Stimulated activated CD8-positive, alpha-beta memory T cell treated with anti-CD3 and anti-CD28 coated beads, Interleukin-7, amount 100 ng/mL, for 4 hours (primary cell): Measurements from ENCODE around the gene EDN1.

Experiments
- DNase-seq, 2 donors: peaks; one replicate each; pipeline ENCODE4 v3.0.0-alpha.2; 2020; ENCODE audit warnings: low read depth in 2 of 2

Gene EDN1

DNA sequence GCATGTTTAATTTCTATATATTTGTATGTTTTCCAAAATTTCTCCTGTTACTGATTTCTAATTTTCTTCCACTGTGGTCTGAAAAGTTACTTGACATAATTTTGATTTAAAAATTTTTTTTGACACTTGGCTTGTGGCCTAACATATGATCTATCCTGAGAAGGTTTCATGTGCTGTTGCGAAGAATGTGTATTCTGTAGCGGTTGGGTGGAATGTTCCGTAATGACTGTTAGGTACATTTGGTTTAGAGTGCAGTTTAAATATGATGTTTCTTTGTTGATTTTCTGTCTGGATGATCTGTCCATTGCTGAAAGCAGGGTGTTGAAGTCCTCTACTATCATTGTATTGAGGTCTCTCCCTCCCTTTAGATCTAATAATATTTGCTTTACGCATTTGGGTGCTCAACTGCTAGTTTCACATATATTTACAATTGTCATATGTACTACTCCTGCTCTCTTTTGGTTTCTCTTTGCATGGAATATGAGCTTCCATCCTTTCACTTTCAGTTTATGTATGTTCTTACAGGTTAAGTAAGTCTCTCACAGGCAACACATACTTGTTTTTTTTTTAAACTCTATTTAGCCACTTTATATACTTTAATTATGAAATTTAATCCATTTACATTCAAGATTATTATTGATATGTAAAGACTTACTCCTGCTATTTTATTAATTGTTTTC lies 19.5 kb upstream of the EDN1 start:
- DNase-seq: no peak

DNA sequence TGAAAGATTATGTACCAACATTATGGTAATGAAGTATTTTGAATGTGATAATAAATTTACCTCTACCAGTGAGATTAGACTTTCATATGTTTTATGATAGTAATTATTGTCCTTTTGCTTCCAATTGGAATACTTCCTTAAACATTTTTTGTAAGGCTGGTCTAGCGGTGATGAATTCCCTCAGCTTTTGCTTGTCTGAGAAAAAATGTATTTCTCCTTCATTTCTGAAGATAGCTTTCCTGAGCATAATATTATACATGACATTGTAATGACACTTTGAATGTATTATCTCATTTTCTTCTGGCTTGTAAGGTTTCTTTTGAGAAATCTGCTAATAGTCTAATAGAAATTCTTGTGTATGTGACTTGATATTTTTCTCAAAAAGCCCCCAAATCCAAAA lies 18.6 kb upstream of the EDN1 start:
- no peak for DNase-seq

DNA sequence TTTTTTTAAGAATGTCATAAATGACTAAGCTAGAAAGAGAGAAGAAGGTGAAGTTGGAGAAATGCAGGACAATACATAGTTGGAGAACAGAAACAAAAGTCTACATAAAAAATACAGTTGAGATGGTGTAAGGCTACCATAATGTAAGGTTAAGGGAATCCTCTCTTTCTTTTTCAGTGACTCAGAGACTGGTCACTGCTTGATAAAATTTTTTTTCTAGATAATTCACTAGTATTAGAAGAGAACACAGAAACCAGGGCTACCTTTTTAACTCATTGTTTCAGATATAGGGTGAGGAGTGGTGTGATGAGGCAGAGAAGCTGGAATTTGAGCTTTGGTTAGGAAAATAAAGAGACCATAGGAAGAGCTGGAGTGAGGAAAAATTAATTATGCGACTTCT lies 18.2 kb upstream of the EDN1 start:
- DNase-seq: no peak

DNA sequence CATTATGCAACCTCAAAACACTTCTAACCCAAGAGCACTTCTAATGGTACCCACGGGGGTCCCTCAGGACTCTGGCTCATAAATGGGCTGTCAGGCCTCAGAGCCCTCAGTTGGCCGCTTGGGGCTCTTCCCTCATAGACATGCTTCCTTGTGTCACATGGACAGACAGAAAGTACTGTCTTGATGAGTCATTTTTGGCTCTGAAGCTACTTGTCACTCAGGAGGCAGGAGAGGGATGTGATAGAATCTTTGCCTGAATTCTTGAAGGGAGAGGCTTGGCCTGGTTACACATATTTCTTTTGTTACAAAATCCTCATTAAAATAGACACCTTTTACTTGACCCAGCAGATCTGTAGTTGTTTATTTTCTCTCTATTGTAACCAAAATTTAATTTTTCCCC lies 15.1 kb upstream of the EDN1 start:
- no peak for DNase-seq

DNA sequence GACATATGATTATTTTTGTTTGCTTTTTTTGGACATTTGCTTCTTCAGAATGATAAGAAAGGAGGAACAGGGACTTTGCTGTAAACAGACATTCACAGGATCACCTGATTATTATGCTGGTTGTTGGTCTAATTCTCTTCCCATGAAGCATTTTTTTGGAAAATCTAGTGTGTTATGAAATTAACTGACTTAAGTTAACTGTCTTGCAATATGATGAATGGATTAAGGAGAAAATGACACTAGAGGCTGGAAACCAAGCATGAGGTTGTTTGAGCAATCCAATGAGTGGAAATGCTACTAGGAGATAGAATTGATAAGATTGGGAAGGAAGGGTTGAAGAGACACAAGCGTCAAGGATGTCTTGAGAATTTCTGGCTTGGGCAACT lies 13.2 kb upstream of the EDN1 start:
- DNase-seq: no peak

DNA sequence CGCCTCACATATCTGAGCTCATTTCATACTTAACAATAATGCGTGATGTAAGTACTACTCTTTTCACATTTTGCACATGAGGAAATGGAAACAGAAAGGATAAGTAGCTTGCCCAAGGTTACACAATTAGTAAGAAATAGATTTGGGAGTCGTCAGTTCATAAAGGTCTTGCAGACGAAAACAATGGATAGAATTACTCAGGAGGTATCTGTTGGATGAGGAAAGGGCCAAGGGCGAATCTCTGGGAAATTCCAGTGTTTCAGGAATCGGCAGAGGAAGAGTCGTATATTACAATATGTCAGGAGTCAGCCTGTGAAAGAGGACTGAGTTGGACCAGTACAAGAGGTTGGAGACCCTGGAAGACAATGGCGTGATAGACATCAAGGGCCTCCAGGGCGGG lies 12.8 kb upstream of the EDN1 start:
- no peak for DNase-seq

DNA sequence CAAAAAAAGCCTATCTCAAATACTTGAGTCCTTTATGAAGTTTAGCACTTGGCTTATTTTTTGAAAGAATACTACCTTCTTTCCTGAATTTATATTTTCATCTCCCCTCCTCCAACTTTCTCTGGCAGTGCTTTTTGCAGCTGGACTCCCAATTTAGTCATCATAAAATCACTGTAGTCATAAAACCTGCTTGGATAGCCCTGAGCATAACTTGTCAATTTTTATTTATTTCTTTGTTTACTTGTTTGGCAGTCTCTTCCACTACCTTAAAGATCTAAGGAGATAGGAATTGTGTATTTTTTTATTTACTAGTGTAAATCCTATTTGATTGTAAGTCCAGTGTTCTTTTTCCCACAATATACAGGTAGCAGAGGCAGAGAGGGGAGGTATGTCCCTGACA lies 11.2 kb upstream of the EDN1 start:
- DNase-seq: no peak

DNA sequence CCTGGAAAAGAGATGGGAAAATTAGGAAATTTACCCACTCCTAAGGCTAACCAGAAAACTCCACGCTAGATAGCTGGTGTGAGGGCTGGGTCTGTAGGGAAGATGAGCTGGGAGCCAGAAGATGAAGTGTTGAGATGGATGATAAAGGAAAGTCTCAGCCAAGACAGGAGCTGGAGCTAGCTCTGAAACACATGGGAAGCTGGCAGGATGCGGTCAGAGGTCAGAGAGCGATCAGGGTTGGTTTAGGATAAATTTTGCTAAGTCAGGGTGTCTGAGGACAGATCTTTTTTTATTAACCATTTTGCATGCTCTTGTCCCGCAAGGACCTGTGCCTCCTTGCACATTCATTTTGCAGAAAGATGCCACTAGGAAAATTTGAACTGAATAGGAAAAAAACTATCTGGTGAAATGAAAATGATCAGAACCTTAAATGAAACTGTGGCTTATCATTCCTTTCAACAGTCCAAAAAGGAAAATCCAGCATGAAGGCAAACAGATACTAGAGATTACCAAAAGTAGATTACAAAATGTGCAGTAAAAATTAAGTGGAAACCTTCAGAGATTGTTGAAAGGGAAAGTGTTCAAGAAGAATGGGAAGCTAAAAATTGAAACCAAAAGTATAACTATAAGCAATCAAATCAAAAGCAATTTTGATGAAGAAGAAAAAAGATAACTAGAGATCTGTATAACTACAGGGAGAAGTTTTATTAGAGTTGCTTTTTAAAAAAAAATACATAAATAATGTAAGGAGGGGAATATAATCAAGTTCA lies 10.7 kb upstream of the EDN1 start:
- DNase-seq: no peak

DNA sequence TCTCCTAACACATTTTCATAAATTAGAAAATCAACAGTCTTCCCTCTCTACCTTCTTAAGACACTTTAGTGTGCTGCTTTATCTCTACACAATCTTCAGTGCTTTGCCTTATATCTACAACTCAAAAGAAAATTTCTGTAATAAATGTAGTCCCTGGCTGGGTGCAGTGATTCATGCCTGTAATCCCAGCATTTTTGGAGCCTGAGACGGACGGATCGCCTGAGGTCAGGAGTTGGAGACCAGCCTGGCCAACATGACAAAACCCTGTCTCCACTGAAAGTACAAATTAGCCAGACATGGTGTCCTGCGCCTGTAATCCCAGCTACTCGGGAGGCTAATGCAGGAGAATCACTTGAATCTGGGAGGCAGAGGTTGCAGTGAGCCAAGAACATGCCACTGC lies 9.7 kb upstream of the EDN1 start:
- no peak for DNase-seq

DNA sequence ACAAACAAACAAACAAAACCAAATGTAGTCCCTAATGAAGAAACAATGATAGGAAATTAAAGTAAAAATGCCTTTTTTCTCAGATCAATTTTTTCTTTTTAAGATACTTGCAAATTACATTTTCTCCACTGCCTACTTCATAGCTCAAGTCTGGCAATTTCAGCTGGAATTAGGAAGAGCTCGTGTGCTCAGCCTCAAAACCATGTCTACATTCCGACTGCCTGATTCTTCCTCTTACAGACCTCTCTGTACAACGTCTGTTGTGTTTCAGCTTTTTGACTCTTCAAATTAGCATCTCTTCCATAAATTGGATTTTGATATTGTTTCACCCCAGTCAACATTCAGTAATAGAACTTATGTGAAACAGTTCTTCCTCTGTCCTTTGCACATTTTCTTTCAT lies 9.3 kb upstream of the EDN1 start:
- no peak for DNase-seq

DNA sequence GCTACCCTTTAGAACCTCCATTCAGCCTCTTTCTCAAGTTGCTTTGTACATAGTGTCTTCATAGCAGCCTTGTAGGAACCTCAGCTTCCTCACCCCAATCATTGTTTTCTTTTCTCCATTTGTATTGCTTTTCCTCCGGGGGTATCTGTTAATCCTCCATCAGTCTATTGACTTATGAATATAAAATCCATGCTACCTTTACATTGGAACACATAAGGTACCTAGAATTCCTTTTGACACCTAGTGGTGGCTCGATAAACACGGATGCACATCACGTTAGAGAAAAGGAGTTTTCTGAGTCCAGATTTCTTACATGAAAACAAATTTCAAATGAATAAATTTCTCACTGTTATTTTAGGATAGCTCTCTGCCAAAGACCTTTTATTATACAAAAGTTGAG lies 6.3 kb upstream of the EDN1 start:
- no peak for DNase-seq

DNA sequence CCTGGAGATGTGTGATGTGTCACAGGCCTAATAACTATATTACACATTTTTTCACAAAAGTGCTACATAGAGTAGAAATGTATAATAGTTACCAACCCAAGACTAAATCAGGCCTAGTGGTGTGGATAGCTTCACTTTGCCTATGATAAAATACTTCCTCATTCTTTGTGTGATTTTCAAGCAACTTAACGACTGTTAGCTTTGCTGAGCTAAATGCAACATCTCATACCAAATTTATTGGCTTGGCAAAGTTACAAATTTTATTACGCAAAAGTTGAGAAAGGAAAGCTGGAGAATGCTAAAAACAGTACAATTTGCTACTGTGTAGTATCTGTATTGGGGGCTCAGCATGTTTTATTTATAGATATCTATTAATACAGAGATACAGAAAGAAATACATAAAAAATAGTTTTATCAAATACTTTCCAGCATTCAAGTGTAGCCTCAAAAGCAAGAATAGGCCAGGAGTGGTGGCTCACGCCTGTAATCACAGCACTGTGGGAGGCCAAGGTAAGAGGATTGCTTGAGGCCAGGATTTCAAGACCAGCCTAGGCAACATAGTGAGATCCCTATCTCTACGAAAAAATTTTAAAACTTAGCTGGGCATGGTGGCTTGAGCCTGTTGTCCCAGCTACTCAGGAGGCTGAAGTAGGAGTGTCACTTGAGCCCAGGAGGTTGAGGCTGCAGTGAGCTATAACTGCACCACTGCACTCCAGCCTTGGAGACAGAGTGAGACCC lies 3.6 kb upstream of the EDN1 start:
- no peak for DNase-seq

DNA sequence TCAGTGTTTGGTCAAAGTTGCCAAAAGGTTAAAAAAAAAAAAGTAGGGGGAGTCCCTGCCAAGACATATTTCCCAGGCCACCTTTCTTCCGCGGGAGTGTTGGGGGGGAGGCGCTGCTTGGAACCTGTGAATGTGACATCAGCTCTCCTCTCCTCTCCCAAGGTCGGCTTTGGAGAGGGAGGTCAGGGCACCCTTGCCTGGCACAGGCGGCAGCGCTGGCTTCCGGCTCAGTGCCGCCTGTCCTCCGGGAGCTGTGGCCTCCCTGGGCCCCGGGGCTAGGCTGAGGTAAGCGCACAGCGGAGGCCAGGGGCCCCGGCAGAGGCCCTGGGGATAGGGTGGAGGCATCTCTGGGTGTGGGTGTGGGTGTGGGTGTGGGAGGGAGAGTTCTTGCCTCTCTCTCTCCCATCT lies 1.9 kb upstream of the EDN1 start:
- DNase-seq: no peak

DNA sequence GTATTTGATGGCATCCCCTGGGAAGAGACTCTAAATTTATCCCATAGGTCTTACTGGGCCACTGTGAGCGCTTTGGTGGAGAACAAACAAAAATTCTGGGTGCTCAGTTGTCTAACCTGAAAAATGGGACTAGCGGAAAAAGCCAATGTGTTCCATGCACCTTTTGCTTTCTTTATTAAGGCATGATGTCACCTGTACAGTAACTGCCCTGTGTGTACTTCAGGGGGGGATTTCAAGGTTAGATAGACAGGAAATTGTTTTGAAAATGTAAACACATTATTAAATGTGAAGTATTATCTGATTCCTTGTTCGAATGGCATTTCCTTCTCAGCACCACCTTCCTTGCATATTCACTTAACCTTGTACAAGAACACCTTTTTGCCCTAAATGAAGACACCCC lies 1.2 kb upstream of the EDN1 start:
- DNase-seq: no peak

DNA sequence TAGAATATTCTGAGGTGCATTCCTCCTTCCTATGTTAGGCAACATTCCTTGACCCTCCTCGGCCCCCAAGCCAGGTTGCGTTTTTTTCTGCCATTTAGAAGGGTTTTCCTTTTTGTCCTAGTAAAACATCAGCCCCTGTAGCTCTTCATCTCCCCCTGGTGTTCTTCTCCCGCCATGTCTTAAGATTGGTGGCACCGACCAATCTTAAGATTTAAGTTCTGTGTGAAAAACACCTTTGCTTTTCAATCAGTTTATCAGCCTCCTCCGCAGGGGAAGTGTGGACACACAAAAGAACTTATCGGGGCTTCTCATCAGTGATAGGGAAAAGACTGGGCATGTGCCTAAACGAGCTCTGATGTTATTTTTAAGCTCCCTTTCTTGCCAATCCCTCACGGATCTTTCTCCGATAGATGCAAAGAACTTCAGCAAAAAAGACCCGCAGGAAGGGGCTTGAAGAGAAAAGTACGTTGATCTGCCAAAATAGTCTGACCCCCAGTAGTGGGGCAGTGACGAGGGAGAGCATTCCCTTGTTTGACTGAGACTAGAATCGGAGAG lies 719 bp upstream of the EDN1 start:
- no peak for DNase-seq

DNA sequence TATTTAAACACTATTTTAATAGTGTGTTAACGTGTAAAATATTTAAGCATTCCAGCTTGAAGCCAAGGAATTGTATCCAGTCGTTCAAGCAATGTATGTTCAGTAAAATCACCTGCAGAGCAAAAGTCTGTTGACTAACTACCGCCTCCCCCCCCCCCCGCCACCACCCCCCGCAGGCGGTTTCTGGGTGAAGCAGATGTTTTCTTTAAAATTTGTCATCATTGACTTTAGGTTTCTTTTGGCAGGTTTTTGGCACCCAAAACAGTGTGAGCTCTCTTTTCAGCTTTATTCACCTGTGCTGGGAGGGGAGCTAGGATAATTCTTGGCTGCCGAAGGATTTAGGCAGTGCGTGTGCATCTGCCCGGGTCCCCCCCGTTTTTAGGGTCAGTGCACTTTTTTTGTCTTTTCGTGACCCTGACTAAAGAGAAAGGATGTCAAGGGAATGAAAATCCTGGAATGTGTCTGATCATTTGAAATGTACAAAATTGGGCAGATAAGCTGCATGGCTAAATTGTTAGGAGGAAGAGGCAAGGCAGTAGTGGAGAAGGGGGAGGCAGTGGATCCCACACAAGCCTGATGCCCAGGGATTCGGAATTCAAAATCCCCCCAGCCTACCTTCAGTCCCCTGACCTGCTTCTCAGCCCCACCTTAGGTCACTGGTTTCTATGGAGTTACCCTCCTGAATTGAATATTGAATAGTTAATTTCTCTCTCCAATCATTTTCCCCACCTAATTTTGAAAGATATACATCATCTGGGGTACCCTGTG lies 1.1 kb downstream of the EDN1 start:
- no peak for DNase-seq

DNA sequence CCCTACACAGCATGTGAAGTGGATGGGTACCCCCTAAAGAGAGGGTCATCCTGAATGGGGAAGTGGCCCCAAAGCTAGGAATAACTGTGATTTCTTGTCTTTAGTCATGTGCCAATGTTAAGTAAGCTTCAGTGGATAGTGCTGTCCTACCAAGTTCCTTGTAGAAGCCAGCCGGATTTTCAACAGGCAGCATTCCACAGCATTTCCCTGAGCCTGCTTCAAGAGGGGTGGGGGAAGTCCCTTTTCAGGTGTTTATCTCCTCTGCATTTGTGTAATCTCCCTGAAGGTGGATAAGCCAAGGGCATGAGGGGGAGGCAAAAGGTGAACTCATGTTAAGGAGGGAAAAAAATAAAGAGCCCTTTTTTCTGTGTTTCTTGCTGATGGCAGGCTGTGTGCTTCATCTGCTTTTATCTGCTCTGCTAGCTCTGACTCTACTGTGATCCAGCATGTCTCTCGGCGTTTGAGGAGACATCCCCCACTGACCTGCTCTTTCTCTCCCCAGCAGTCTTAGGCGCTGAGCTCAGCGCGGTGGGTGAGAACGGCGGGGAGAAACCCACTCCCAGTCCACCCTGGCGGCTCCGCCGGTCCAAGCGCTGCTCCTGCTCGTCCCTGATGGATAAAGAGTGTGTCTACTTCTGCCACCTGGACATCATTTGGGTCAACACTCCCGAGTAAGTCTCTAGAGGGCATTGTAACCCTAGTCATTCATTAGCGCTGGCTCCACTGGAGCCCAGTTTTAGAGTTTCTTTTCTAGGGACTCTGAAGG lies 1.9 kb downstream of the EDN1 start:
- DNase-seq: no peak

DNA sequence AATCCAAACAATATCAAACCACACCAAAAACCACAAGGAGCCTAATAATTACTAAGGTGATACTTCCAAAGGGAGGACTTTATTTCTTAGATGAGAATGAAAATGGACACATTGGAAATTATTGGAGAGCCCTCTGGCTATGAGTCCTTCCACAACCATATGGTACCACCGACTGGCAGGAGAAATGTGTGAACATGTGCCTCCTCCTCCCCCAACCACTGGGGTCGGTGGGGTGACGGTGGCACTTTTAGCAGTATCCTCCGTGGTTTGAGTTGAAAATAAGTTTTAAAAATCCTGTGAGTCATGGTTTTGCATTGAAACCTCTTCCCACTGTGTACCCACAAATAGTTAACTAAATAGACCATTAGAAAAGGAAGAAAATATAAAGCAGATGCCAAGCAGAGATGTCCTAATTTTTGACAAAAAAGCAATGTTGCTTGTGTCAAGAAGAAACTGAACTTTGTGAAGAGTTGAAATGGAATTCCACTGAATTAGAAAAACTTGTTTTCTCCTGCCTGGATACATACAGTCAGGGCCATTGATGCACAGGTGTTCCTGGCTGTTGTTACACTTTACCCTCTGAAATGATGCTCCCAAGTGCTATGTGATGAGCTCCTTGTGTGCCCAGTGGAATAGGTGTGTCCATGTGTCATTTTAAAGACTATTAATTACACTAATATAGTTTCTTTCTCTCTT lies 3.2 kb downstream of the EDN1 start:
- no peak for DNase-seq

DNA sequence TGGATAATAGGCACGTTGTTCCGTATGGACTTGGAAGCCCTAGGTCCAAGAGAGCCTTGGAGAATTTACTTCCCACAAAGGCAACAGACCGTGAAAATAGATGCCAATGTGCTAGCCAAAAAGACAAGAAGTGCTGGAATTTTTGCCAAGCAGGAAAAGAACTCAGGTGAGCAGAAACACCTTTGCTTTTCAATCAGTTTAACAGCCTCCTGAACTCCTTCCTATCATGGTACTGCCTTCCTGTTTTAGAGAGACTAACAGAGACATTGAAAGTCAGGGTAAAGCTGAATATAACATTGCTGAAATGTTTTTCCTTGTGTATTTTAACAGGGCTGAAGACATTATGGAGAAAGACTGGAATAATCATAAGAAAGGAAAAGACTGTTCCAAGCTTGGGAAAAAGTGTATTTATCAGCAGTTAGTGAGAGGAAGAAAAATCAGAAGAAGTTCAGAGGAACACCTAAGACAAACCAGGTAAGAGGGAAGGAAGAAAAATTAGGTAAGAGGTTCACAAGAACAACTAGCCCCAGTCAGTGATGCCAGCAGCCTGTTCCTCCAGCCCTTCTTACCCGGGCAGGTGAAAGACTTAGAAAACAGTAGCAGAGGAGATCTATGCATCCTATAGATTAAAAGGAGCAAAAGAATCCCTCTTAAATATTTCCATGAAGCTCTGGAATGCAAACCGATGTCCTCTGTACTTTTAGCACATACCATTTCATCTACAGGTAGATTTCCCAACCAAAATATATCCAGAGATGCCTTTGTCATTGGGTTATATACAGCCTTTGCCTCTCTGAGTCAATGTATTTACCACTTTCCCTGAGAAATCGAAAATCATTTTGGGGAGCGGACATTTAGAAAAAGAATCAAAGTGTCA lies 4.0 kb downstream of the EDN1 start:
- DNase-seq: no peak
